GM23338 (cell line): Measurements from ENCODE around the gene DRC1. TPM values are rescaled to one million over a fixed set of nuclear protein-coding genes. Genes with fewer than 3 reads are reported as not detected.

Experiments used
- ATAC-seq: fragments of 200-7000 bp; cut with Tn5 transposase; 3 replicates; pipeline ENCODE4 v1.9.1; 2020
- DNase-seq: peaks from one replicate; pipeline ENCODE4 v3.0.0-alpha.2; 2015; ENCODE audit warnings: low spot score
- H2AFZ ChIP-seq: fragments of 200-600 bp; sonication (generic); 2 replicates; pipeline ENCODE4 v1.8.0; 2016; ENCODE audit warnings: antibody characterized with exemption, mild to moderate bottlenecking, moderate library complexity
- H3F3A ChIP-seq: fragments of 200-600 bp; sonication (generic); replicated peaks from 2 replicates; pipeline ENCODE4 v1.8.0; 2017; ENCODE audit warnings: antibody characterized with exemption, mixed run types, low read depth
- H3K27ac ChIP-seq: fragments of 200-600 bp; sonication (generic); 2 replicates; pipeline ENCODE4 v1.6.1; 2016; ENCODE audit warnings: low read depth
- H3K27me3 ChIP-seq: fragments of 200-600 bp; sonication (generic); 2 replicates; pipeline ENCODE4 v1.8.0; 2016; ENCODE audit warnings: mild to moderate bottlenecking, mixed run types, moderate library complexity; ENCODE audit not compliant: insufficient read depth
- H3K36me3 ChIP-seq: fragments of 200-600 bp; sonication (generic); 2 replicates; pipeline ENCODE4 v1.8.0; 2016; ENCODE audit warnings: mild to moderate bottlenecking; ENCODE audit not compliant: insufficient read depth
- H3K4me1 ChIP-seq: fragments of 200-600 bp; sonication (generic); 2 replicates; pipeline ENCODE4 v1.8.0; 2016; ENCODE audit warnings: mild to moderate bottlenecking, moderate library complexity; ENCODE audit not compliant: insufficient read depth
- H3K4me2 ChIP-seq: fragments of 200-600 bp; sonication (generic); 2 replicates; pipeline ENCODE4 v1.7.1; 2017; ENCODE audit warnings: mixed run types
- H3K4me3 ChIP-seq: fragments of 200-600 bp; sonication (generic); 2 replicates; pipeline ENCODE4 v1.6.1; 2016; ENCODE audit warnings: mixed run types
- H3K79me2 ChIP-seq: fragments of 200-600 bp; sonication (generic); replicated peaks from 2 replicates; pipeline ENCODE4 v1.8.0; 2017; ENCODE audit warnings: mild to moderate bottlenecking; ENCODE audit not compliant: insufficient read depth
- H3K9me2 ChIP-seq: fragments of 200-600 bp; sonication (generic); 2 replicates; pipeline ENCODE4 v1.8.0; 2017; ENCODE audit not compliant: insufficient read depth
- H4K20me1 ChIP-seq: fragments of 200-600 bp; sonication (generic); replicated peaks from 2 replicates; pipeline ENCODE4 v1.8.0; 2017; ENCODE audit warnings: mild to moderate bottlenecking; ENCODE audit not compliant: insufficient read depth
- H3K27ac Mint-ChIP-seq: 2 replicates; pipeline ENCODE4 v1.8.0; 2020; ENCODE audit warnings: inconsistent platforms, mild to moderate bottlenecking, moderate library complexity, mixed read lengths
- H3K27me3 Mint-ChIP-seq: 3 replicates; pipeline ENCODE4 v1.8.0; 2022; ENCODE audit warnings: low read depth, mild to moderate bottlenecking, moderate library complexity, mixed read lengths, inconsistent platforms; ENCODE audit not compliant: insufficient read depth, poor library complexity
- H3K36me3 Mint-ChIP-seq: 3 replicates; pipeline ENCODE4 v1.8.0; 2021; ENCODE audit warnings: low read depth, mild to moderate bottlenecking, inconsistent platforms, moderate library complexity, mixed read lengths
- H3K4me1 Mint-ChIP-seq: 3 replicates; pipeline ENCODE4 v1.8.0; 2020; ENCODE audit warnings: mild to moderate bottlenecking, inconsistent platforms, mixed read lengths
- H3K4me3 Mint-ChIP-seq: 3 replicates; pipeline ENCODE4 v1.8.0; 2021; ENCODE audit warnings: moderate library complexity, mild to moderate bottlenecking, inconsistent platforms, mixed read lengths
- H3K9me3 Mint-ChIP-seq: 3 replicates; pipeline ENCODE4 v1.8.0; 2020; ENCODE audit warnings: moderate library complexity, mild to moderate bottlenecking, inconsistent platforms, mixed read lengths
- EZH2 ChIP-seq: fragments of 200-600 bp; sonication (generic); IDR thresholded peaks from one replicate; pipeline ENCODE4 v1.8.0; 2017; ENCODE audit warnings: antibody characterized with exemption, mild to moderate bottlenecking, low read depth; ENCODE audit not compliant: unreplicated experiment
- JUNB ChIP-seq: IDR thresholded peaks from one replicate; pipeline ENCODE4 v1.6.1; 2016; ENCODE audit warnings: antibody characterized with exemption; ENCODE audit not compliant: unreplicated experiment
- NANOG ChIP-seq: IDR thresholded peaks from 2 replicates; pipeline ENCODE4 v1.6.1; 2016; ENCODE audit warnings: antibody characterized with exemption, borderline replicate concordance
- POLR2AphosphoS5 ChIP-seq: IDR thresholded peaks from 2 replicates; pipeline ENCODE4 v1.6.1; 2016; ENCODE audit warnings: antibody characterized with exemption, low read depth
- ZNF331 ChIP-seq: fragments of 250-450 bp; sonication (Bioruptor Pico); IDR thresholded peaks from 2 replicates; pipeline ENCODE4 v1.5.0; 2020; ENCODE audit warnings: low read depth, mild to moderate bottlenecking, moderate library complexity
- polyA plus RNA-seq: library from polyadenylated mRNA; unstranded; fragments of >200 nt; fragmentation: Nextera tagmentation; extraction: Ambion mirVana; gene quantifications from 2 replicates; pipeline ENCODE4 v1.2.1, GENCODE V29; 2016
- total RNA-seq: library from RNA; depleted of rRNA; stranded (reverse); fragments of >200 nt; shearing (Covaris generic); gene quantifications from 2 replicates; pipeline ENCODE4 v1.2.3, GENCODE V29; 2014
- TF ChIP-seq, protein P1 (sequence below): IDR thresholded peaks from one replicate; pipeline ENCODE4 v1.6.1; 2018; ENCODE audit warnings: antibody characterized with exemption; ENCODE audit not compliant: unreplicated experiment

DRC1 gene
- total and polyA plus RNA-seq, 2 experiments from 2014 or later = 0.45 TPM; not detected in 1

DNA sequence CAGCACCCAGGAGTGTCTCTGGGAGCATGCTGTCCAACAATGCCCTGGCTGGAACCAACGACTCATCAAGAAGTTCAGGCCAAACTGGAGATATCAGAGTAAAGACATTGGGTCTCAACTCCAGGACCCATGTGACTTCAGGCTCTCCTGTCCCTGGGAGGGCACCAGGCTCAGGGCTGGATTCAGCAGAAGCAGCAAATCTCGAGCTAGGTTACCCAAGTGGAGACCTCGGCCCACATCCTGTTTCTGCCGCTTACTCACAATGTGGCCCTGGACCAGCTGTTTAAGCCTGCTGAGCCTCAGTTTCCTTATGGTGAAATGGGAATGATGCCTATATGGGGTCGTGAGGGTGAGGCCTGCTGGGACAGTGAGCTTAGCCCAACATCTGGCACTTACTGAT, 85.5 kb downstream of the DRC1 start:
- Mint-ChIP-seq H3K9me3 (no peaks in the 10 kb centered on the region), H3K27ac (no peak overlapping the region), H3K4me1 (no peaks in the 10 kb centered on the region), H3K36me3 (no peaks in the 10 kb centered on the region), H3K27me3 (peaks cover 7% of the 10 kb centered on the region), H3K4me3 (no peak overlapping the region)
- Histone ChIP-seq H3K9me2 (no peaks in the 10 kb centered on the region), H3K4me3 (no peak overlapping the region), H3K27ac (no peak overlapping the region), H3K79me2 (no peaks in the 10 kb centered on the region), H3K4me1 (no peaks in the 10 kb centered on the region), H3F3A (no peaks in the 10 kb centered on the region), H4K20me1 (no peaks in the 10 kb centered on the region), H3K36me3 (no peaks in the 10 kb centered on the region), H2AFZ (no peak overlapping the region), H3K4me2 (no peak overlapping the region), H3K27me3 (no peaks in the 10 kb centered on the region)
- TF ChIP-seq, protein P1, sequence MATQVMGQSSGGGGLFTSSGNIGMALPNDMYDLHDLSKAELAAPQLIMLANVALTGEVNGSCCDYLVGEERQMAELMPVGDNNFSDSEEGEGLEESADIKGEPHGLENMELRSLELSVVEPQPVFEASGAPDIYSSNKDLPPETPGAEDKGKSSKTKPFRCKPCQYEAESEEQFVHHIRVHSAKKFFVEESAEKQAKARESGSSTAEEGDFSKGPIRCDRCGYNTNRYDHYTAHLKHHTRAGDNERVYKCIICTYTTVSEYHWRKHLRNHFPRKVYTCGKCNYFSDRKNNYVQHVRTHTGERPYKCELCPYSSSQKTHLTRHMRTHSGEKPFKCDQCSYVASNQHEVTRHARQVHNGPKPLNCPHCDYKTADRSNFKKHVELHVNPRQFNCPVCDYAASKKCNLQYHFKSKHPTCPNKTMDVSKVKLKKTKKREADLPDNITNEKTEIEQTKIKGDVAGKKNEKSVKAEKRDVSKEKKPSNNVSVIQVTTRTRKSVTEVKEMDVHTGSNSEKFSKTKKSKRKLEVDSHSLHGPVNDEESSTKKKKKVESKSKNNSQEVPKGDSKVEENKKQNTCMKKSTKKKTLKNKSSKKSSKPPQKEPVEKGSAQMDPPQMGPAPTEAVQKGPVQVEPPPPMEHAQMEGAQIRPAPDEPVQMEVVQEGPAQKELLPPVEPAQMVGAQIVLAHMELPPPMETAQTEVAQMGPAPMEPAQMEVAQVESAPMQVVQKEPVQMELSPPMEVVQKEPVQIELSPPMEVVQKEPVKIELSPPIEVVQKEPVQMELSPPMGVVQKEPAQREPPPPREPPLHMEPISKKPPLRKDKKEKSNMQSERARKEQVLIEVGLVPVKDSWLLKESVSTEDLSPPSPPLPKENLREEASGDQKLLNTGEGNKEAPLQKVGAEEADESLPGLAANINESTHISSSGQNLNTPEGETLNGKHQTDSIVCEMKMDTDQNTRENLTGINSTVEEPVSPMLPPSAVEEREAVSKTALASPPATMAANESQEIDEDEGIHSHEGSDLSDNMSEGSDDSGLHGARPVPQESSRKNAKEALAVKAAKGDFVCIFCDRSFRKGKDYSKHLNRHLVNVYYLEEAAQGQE = no peak
- TF ChIP-seq EZH2 (no peak), ZNF331 (no peak)
- DNase-seq (no peak), ATAC-seq (no peak)

DNA sequence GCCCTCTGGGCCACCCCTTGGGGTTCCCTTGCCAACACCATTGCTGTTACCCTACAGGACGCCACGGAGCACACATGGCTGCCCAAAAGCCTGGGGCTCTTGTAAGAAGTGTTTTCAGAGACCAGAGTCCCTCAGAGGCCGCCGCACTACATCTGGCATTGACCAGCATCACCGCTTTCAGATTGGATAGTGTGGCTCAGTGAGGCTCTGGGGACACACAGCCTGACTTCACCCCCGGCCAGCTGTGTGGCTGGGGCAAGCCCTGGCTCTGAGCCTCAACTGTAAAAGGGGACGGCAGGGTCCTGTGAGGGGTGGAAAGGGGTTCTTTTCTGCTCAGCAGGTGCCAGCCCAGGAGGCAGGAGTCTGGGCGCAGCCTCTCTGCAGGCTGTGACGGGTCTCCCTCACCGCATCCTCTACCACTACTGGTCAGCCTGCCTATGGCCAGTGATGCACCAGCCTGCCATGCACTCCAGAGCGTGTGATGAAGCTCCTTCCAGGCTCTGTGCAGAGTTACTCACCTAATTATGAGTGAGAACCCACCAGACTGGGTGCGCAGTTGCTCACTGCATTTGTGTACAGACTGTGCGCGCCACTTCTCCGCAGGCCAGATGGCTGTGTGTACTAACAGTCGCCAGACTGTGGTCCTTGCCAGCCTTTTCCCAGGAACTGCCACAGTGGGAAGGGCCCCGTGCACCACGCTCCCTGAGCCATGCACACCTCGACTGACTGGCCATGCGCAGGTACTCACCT, 86.9 kb downstream of the DRC1 start:
- Histone ChIP-seq H3F3A (no peaks in the 10 kb centered on the region), H4K20me1 (no peaks in the 10 kb centered on the region), H3K4me3 (no peak overlapping the region), H3K27me3 (no peaks in the 10 kb centered on the region), H3K79me2 (no peaks in the 10 kb centered on the region), H3K36me3 (no peaks in the 10 kb centered on the region), H3K27ac (no peak overlapping the region), H3K4me1 (no peaks in the 10 kb centered on the region), H3K4me2 (no peak overlapping the region), H2AFZ (no peak overlapping the region), H3K9me2 (no peaks in the 10 kb centered on the region)
- Mint-ChIP-seq H3K27me3 (peaks cover 7% of the 10 kb centered on the region), H3K4me1 (peaks cover 6% of the 10 kb centered on the region; the same call in 2 of the 3 replicates), H3K4me3 (no peak overlapping the region), H3K9me3 (no peaks in the 10 kb centered on the region), H3K27ac (no peak overlapping the region), H3K36me3 (no peaks in the 10 kb centered on the region; the same call in 2 of the 3 replicates)
- no peak for TF ChIP-seq POLR2AphosphoS5
- TF ChIP-seq NANOG = no peak
- TF ChIP-seq EZH2 = no peak
- TF ChIP-seq, protein P1 = no peak
- TF ChIP-seq JUNB = no peak
- no peak for ATAC-seq
- DNase-seq = no peak
